ENCODE results near the gene DLGAP1.

GRCh38 chr18:3892152-3892551 lies 563.0 kb downstream of the DLGAP1 start:
- no peak for TF ChIP-seq TCF7L2 (IDR thresholded peaks at IDR 0.05; ENCODE audit: borderline replicate concordance, low read depth, low read length)
- no peak for TF ChIP-seq CTCF (tag by site-specific recombination; IDR thresholded peaks at IDR 0.05)
- TF ChIP-seq ZNF404 (tag by site-specific recombination; IDR thresholded peaks at IDR 0.05) = no peak
- TF ChIP-seq, protein P1, sequence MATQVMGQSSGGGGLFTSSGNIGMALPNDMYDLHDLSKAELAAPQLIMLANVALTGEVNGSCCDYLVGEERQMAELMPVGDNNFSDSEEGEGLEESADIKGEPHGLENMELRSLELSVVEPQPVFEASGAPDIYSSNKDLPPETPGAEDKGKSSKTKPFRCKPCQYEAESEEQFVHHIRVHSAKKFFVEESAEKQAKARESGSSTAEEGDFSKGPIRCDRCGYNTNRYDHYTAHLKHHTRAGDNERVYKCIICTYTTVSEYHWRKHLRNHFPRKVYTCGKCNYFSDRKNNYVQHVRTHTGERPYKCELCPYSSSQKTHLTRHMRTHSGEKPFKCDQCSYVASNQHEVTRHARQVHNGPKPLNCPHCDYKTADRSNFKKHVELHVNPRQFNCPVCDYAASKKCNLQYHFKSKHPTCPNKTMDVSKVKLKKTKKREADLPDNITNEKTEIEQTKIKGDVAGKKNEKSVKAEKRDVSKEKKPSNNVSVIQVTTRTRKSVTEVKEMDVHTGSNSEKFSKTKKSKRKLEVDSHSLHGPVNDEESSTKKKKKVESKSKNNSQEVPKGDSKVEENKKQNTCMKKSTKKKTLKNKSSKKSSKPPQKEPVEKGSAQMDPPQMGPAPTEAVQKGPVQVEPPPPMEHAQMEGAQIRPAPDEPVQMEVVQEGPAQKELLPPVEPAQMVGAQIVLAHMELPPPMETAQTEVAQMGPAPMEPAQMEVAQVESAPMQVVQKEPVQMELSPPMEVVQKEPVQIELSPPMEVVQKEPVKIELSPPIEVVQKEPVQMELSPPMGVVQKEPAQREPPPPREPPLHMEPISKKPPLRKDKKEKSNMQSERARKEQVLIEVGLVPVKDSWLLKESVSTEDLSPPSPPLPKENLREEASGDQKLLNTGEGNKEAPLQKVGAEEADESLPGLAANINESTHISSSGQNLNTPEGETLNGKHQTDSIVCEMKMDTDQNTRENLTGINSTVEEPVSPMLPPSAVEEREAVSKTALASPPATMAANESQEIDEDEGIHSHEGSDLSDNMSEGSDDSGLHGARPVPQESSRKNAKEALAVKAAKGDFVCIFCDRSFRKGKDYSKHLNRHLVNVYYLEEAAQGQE (tag by site-specific recombination; IDR thresholded peaks at IDR 0.05) = no peak
- TF ChIP-seq ZNF600 (tag by site-specific recombination; IDR thresholded peaks at IDR 0.05) = no peak
- no peak for TF ChIP-seq ZSCAN5A (tag by site-specific recombination; IDR thresholded peaks at IDR 0.05)
- no peak for TF ChIP-seq ZSCAN30 (tag by site-specific recombination; IDR thresholded peaks at IDR 0.05)
- TF ChIP-seq ZBTB20 (tag by site-specific recombination; IDR thresholded peaks at IDR 0.05) = no peak
- TF ChIP-seq, protein P2, sequence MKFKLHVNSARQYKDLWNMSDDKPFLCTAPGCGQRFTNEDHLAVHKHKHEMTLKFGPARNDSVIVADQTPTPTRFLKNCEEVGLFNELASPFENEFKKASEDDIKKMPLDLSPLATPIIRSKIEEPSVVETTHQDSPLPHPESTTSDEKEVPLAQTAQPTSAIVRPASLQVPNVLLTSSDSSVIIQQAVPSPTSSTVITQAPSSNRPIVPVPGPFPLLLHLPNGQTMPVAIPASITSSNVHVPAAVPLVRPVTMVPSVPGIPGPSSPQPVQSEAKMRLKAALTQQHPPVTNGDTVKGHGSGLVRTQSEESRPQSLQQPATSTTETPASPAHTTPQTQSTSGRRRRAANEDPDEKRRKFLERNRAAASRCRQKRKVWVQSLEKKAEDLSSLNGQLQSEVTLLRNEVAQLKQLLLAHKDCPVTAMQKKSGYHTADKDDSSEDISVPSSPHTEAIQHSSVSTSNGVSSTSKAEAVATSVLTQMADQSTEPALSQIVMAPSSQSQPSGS (tag by site-specific recombination; IDR thresholded peaks at IDR 0.05; ENCODE audit: low read depth) = no peak
- no peak for TF ChIP-seq ZNF513 (tag by site-specific recombination; IDR thresholded peaks at IDR 0.05)
- no peak for TF ChIP-seq ZBTB49 (tag by site-specific recombination; IDR thresholded peaks at IDR 0.05; ENCODE audit: low read depth)
- TF ChIP-seq ZNF398 (tag by site-specific recombination; IDR thresholded peaks at IDR 0.05) = 0 out of 2 replicates have a peak, but pooled peaks have one; percentile 13
- TF ChIP-seq ZNF18 (tag by site-specific recombination; IDR thresholded peaks at IDR 0.05) = no peak
- TF ChIP-seq, protein P3, sequence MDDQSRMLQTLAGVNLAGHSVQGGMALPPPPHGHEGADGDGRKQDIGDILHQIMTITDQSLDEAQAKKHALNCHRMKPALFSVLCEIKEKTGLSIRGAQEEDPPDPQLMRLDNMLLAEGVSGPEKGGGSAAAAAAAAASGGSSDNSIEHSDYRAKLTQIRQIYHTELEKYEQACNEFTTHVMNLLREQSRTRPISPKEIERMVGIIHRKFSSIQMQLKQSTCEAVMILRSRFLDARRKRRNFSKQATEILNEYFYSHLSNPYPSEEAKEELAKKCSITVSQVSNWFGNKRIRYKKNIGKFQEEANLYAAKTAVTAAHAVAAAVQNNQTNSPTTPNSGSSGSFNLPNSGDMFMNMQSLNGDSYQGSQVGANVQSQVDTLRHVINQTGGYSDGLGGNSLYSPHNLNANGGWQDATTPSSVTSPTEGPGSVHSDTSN (CRISPR knock-in tag; IDR thresholded peaks at IDR 0.05) = no peak
